ENCODE data around the gene PSMD13.
"Not testable (repeated sequence)": the region's sequence is repeated elsewhere in the genome, so short reads cannot be mapped to it uniquely, and the experiment has no call there.

The PSMD13 gene

DNA sequence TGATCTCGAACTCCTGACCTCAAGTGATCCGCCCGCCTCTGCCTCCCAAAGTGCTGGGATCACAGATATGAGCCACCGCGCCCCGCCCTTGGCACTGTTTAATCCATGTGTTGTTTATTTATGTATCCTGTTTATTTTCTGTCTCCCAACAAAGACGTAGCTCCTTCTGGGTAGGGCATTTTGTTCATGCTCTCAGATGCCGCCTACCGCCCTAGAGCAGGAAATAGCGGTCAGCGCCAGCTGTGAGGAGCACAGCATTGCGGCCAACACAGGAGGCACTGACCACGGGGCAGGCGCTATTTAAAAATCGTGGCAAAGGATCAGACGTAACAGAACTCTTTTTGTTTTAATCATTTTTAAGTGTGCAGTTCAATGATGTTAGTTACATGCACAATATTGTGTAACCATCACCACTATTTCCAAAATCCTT is 32.0 kb downstream of the PSMD13 start:
- not testable (repeated sequence) for H3K27me3 ChIP-seq (ENCODE audit: control insufficient read depth, low read length); H3K36me3 ChIP-seq (ENCODE audit: control insufficient read depth, low read length); H3K9me2 ChIP-seq (replicated peaks; ENCODE audit: control insufficient read depth, low read length); H3K79me2 ChIP-seq (ENCODE audit: control insufficient read depth, low read length); H3K9me3 ChIP-seq (ENCODE audit: control insufficient read depth, insufficient read depth, low read length); H4K20me1 ChIP-seq (ENCODE audit: control insufficient read depth, insufficient read depth, low read depth, low read length)
- Histone ChIP-seq H3K4me2 (ENCODE audit: low read length) (peak overlapping the region; percentile 90), H3K4me3 (ENCODE audit: low read length) (peak overlapping the region; percentile 77), H3K4me1 (ENCODE audit: control insufficient read depth, low read length) (peaks cover 37% of the 10 kb centered on the region), H3F3A (ENCODE audit: control insufficient read depth, insufficient read depth) (peaks cover 44% of the 10 kb centered on the region), H3K27ac (ENCODE audit: low read depth, low read length) (peak overlapping the region; percentile 92)
- TF ChIP-seq, protein P1, sequence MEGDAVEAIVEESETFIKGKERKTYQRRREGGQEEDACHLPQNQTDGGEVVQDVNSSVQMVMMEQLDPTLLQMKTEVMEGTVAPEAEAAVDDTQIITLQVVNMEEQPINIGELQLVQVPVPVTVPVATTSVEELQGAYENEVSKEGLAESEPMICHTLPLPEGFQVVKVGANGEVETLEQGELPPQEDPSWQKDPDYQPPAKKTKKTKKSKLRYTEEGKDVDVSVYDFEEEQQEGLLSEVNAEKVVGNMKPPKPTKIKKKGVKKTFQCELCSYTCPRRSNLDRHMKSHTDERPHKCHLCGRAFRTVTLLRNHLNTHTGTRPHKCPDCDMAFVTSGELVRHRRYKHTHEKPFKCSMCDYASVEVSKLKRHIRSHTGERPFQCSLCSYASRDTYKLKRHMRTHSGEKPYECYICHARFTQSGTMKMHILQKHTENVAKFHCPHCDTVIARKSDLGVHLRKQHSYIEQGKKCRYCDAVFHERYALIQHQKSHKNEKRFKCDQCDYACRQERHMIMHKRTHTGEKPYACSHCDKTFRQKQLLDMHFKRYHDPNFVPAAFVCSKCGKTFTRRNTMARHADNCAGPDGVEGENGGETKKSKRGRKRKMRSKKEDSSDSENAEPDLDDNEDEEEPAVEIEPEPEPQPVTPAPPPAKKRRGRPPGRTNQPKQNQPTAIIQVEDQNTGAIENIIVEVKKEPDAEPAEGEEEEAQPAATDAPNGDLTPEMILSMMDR (IDR thresholded peaks at IDR 0.05; ENCODE audit: low read depth, low read length, poor library complexity, severe bottlenecking): peak; percentile 36

GRCh38 chr11:269146-269890 is 32.5 kb downstream of the PSMD13 start:
- Histone ChIP-seq H3K9me2 (replicated peaks; ENCODE audit: control insufficient read depth, low read length) (no peaks in the 10 kb centered on the region), H3K4me3 (ENCODE audit: low read length) (peak overlapping the region; percentile 77), H3F3A (ENCODE audit: control insufficient read depth, insufficient read depth) (peaks cover 43% of the 10 kb centered on the region), H3K27me3 (ENCODE audit: control insufficient read depth, low read length) (no peaks in the 10 kb centered on the region), H3K4me2 (ENCODE audit: low read length) (peak overlapping the region; percentile 90), H4K20me1 (ENCODE audit: control insufficient read depth, insufficient read depth, low read depth, low read length) (no peaks in the 10 kb centered on the region), H3K9me3 (ENCODE audit: control insufficient read depth, insufficient read depth, low read length) (0 out of 2 replicates have a peak, but pooled peaks cover 4% of the 10 kb centered on the region), H3K79me2 (ENCODE audit: control insufficient read depth, low read length) (peaks cover 9% of the 10 kb centered on the region), H3K36me3 (ENCODE audit: control insufficient read depth, low read length) (0 out of 2 replicates have a peak, but pooled peaks cover 3% of the 10 kb centered on the region), H3K27ac (ENCODE audit: low read depth, low read length) (peak overlapping the region; percentile 92), H3K4me1 (ENCODE audit: control insufficient read depth, low read length) (peaks cover 40% of the 10 kb centered on the region)
- no peak for TF ChIP-seq EZH2phosphoT487 (IDR thresholded peaks at IDR 0.05; ENCODE audit: borderline replicate concordance, low read length)
- TF ChIP-seq, protein P1 (IDR thresholded peaks at IDR 0.05; ENCODE audit: low read depth, low read length, poor library complexity, severe bottlenecking): no peak

- H3K27ac ChIP-seq (ENCODE audit: low read depth, low read length): peak overlapping the region; percentile 92
- H3K9me2 ChIP-seq (replicated peaks; ENCODE audit: control insufficient read depth, low read length): no peaks in the 10 kb centered on the region
- H3K4me3 ChIP-seq (ENCODE audit: low read length): peak overlapping the region; percentile 77
- H4K20me1 ChIP-seq (ENCODE audit: control insufficient read depth, insufficient read depth, low read depth, low read length): no peaks in the 10 kb centered on the region
- H3K79me2 ChIP-seq (ENCODE audit: control insufficient read depth, low read length): peaks cover 9% of the 10 kb centered on the region
- peak overlapping the region; percentile 90 for H3K4me2 ChIP-seq (ENCODE audit: low read length)
- 0 out of 2 replicates have a peak, but pooled peaks cover 3% of the 10 kb centered on the region for H3K36me3 ChIP-seq (ENCODE audit: control insufficient read depth, low read length)
- H3K4me1 ChIP-seq (ENCODE audit: control insufficient read depth, low read length): peaks cover 53% of the 10 kb centered on the region
- no peaks in the 10 kb centered on the region for H3K27me3 ChIP-seq (ENCODE audit: control insufficient read depth, low read length)
- 0 out of 2 replicates have a peak, but pooled peaks cover 4% of the 10 kb centered on the region for H3K9me3 ChIP-seq (ENCODE audit: control insufficient read depth, insufficient read depth, low read length)
- TF ChIP-seq EZH2phosphoT487 (IDR thresholded peaks at IDR 0.05; ENCODE audit: borderline replicate concordance, low read length): no peak
- TF ChIP-seq, protein P1 (IDR thresholded peaks at IDR 0.05; ENCODE audit: low read depth, low read length, poor library complexity, severe bottlenecking): no peak
- peaks cover 36% of the 10 kb centered on the region for H3F3A ChIP-seq (ENCODE audit: control insufficient read depth, insufficient read depth)
These were observed 33.9 kb downstream of the PSMD13 start for GRCh38 chr11:270451-271318.
